ENCODE results near the gene KLHL5.

- TF ChIP-seq CTCF (IDR thresholded peaks at IDR 0.05; ENCODE audit: low read depth, low read length) (no peak), POLR2A (IDR thresholded peaks at IDR 0.05; ENCODE audit: extremely low read depth, insufficient read length) (no peak), MYC (IDR thresholded peaks at IDR 0.05; ENCODE audit: low read depth, low read length) (no peak)
Observed at GRCh38 chr4:39053983-39054382, 8.0 kb upstream of the KLHL5 start.
